ENCODE measurements around the gene TNS1. TPM values are rescaled to one million over a fixed set of nuclear protein-coding genes. Genes with fewer than 3 reads are reported as not detected.

The TNS1 gene
- total RNA-seq, 1 experiment from 2014 or later = 3.4 TPM

DNA sequence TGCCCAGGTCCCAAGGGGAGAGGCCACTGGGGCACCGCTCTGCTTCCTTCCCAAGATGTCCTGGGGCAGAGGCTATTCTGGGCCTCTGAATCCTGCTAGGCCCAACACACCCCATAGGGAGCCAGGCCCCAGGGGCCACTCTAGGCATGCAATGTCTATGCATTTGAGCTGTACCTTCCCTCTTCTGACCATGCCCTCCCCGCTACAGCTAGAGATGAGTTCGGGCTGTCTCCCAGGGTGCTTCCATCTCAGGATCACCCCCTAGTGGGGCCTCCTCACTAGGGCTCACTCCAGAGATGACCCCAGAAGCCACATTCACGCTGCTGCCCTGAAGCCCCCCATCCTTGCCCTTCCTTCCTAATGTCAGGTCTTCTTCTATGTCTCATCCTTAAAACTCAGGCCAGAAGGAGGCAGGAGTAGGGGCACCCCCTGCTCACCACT lies 54.4 kb downstream of the TNS1 start:
- no peaks in the 10 kb centered on the region for H4K20me1 ChIP-seq (ENCODE audit: control insufficient read depth, insufficient read depth, insufficient read length)
- no peak overlapping the region for H2BK12ac ChIP-seq (ENCODE audit: insufficient read length, low read depth, low read length)
- peaks cover 4% of the 10 kb centered on the region; the same call in 1 of the 2 replicates for H3K4me1 ChIP-seq (ENCODE audit: insufficient read depth, low read length)
- Mint-ChIP-seq H3K36me3 (ENCODE audit: insufficient read depth in 1 of 3, low read depth in 3 of 3) (no peaks in the 10 kb centered on the region), H3K9me3 (no peaks in the 10 kb centered on the region), H3K27me3 (ENCODE audit: low read depth) (peaks cover 18% of the 10 kb centered on the region), H3K4me3 (no peak overlapping the region), H3K4me1 (peaks cover 41 to 53% of the 10 kb centered on the region in 2 experiments), H3K27ac (peak overlapping the region in 1 of 3 experiments; percentile 29; a peak in 1 of 7 replicates)
- H2BK5ac ChIP-seq (ENCODE audit: insufficient read length, low read length) = no peak overlapping the region
- H3K9me3 ChIP-seq (ENCODE audit: control insufficient read depth, low read depth, low read length) = no peaks in the 10 kb centered on the region
- H3K18ac ChIP-seq (ENCODE audit: insufficient read length, low read depth, low read length) = no peak overlapping the region
- H2BK120ac ChIP-seq (ENCODE audit: low read depth, low read length, poor library complexity, severe bottlenecking) = no peak overlapping the region
- no peak overlapping the region for H3K56ac ChIP-seq (ENCODE audit: insufficient read length, low read depth, low read length)
- TF ChIP-seq, protein P1, sequence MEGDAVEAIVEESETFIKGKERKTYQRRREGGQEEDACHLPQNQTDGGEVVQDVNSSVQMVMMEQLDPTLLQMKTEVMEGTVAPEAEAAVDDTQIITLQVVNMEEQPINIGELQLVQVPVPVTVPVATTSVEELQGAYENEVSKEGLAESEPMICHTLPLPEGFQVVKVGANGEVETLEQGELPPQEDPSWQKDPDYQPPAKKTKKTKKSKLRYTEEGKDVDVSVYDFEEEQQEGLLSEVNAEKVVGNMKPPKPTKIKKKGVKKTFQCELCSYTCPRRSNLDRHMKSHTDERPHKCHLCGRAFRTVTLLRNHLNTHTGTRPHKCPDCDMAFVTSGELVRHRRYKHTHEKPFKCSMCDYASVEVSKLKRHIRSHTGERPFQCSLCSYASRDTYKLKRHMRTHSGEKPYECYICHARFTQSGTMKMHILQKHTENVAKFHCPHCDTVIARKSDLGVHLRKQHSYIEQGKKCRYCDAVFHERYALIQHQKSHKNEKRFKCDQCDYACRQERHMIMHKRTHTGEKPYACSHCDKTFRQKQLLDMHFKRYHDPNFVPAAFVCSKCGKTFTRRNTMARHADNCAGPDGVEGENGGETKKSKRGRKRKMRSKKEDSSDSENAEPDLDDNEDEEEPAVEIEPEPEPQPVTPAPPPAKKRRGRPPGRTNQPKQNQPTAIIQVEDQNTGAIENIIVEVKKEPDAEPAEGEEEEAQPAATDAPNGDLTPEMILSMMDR (conservative IDR thresholded peaks at IDR 0.05) = no peak
- no peaks in the 10 kb centered on the region for H3K23me2 ChIP-seq (ENCODE audit: insufficient read length, low read depth, low read length, poor library complexity, severe bottlenecking)
- H3K79me2 ChIP-seq (ENCODE audit: insufficient read depth, low read length) = no peaks in the 10 kb centered on the region
- no peaks in the 10 kb centered on the region for H3K79me1 ChIP-seq (ENCODE audit: insufficient read depth, low read depth, low read length, poor library complexity, severe bottlenecking)
- no peak overlapping the region for H4K8ac ChIP-seq (replicated peaks; ENCODE audit: insufficient read length, low read depth, low read length)
- no peak overlapping the region for H2AK5ac ChIP-seq (ENCODE audit: insufficient read length, low read length)
- H2BK20ac ChIP-seq (ENCODE audit: low read depth, low read length, poor library complexity, severe bottlenecking) = no peak overlapping the region
- no peak overlapping the region for H3K4ac ChIP-seq (ENCODE audit: low read depth, low read length)
- H3K27me3 ChIP-seq (ENCODE audit: insufficient read depth, low read length) = no peaks in the 10 kb centered on the region
- H3K4me2 ChIP-seq (ENCODE audit: insufficient read depth, insufficient read length, low read length) = no peak overlapping the region
- no peak overlapping the region for H3K23ac ChIP-seq (ENCODE audit: insufficient read length, low read depth, low read length)
- no peak overlapping the region for H4K5ac ChIP-seq (ENCODE audit: insufficient read length, low read depth, low read length)
- H4K91ac ChIP-seq (ENCODE audit: insufficient read length, low read depth, low read length) = no peak overlapping the region
- no peak for DNase-seq
- H2BK15ac ChIP-seq (ENCODE audit: low read depth, low read length) = no peak overlapping the region
- WGBS (ENCODE audit: extremely low coverage, insufficient read length, low lambda C conversion rate) = no CpG with 5 or more reads among the region's 4 CpGs
- H3K9ac ChIP-seq (ENCODE audit: extremely low read depth, insufficient read length, low read length) = no peak overlapping the region
- no peak overlapping the region for H2AFZ ChIP-seq (ENCODE audit: low read length)
- no peak overlapping the region for H3K14ac ChIP-seq (ENCODE audit: insufficient read depth, low read length)
- H3K27ac ChIP-seq (ENCODE audit: insufficient read length, low read depth, low read length) = no peak overlapping the region
- no peak overlapping the region for H3T11ph ChIP-seq (ENCODE audit: low read length)
